ENCODE results near the gene PLXDC2. TPM values are rescaled to one million over a fixed set of nuclear protein-coding genes. Genes with fewer than 3 reads are reported as not detected.
"Not testable (repeated sequence)": the region's sequence is repeated elsewhere in the genome, so short reads cannot be mapped to it uniquely, and the experiment has no call there.

PLXDC2 gene
- total RNA-seq, 5 donors from 2014 or later (not counting 1 experiment from before 2014, with no cell fraction given): 0.49 to 1.1 (median 0.56) TPM

- no peaks in the 10 kb centered on the region for H3K27me3 ChIP-seq (replicated peaks in 1 of 2; ENCODE audit: control insufficient read depth in 2 of 2, extremely low read depth in 1 of 2, insufficient read depth in 2 of 2, low read length in 1 of 2)
- H3K4me3 Mint-ChIP-seq: no peak overlapping the region
- no peaks in the 10 kb centered on the region for H3K36me3 Mint-ChIP-seq
- no peak for ATAC-seq (replicated peaks in 1 of 4)
- no peak overlapping the region for H3K27ac ChIP-seq (ENCODE audit: low read length)
- no peaks in the 10 kb centered on the region for H3K9me3 ChIP-seq
- no peaks in the 10 kb centered on the region for H3K36me3 ChIP-seq (ENCODE audit: control insufficient read depth in 2 of 2, extremely low read depth in 1 of 2, insufficient read depth in 1 of 2, low read length in 1 of 2)
- no peaks in the 10 kb centered on the region for H3K4me1 Mint-ChIP-seq
- no peak for DNase-seq
- H3K27ac Mint-ChIP-seq: no peak overlapping the region
- ChIA-PET POLR2A (no interaction called here), CTCF (no interaction called here)
- no peaks in the 10 kb centered on the region for H3K27me3 Mint-ChIP-seq
- H3K9me3 Mint-ChIP-seq: peaks cover 11 to 17% (median 13%) of the 10 kb centered on the region in 3 donors
- no peak overlapping the region for H3K4me3 ChIP-seq (ENCODE audit: control insufficient read depth in 1 of 2, extremely low read depth in 1 of 2, low read length in 1 of 2)
- no peaks in the 10 kb centered on the region for H3K4me1 ChIP-seq (ENCODE audit: control insufficient read depth in 1 of 2, extremely low read depth in 1 of 2, insufficient read depth in 2 of 2, low read length in 2 of 2)
These were observed 391.4 kb downstream of the PLXDC2 start for GRCh38 chr10:20207653-20208052.

- H3K27me3 Mint-ChIP-seq; H3K9me3 ChIP-seq; POLR2A ChIA-PET; CTCF ChIA-PET; H3K27ac ChIP-seq (ENCODE audit: low read length); H3K36me3 Mint-ChIP-seq; ATAC-seq (replicated peaks in 1 of 4); H3K4me3 ChIP-seq (ENCODE audit: control insufficient read depth in 1 of 2, extremely low read depth in 1 of 2, low read length in 1 of 2); H3K36me3 ChIP-seq (ENCODE audit: control insufficient read depth in 2 of 2, extremely low read depth in 1 of 2, insufficient read depth in 1 of 2, low read length in 1 of 2); H3K27me3 ChIP-seq (replicated peaks in 1 of 2; ENCODE audit: control insufficient read depth in 2 of 2, extremely low read depth in 1 of 2, insufficient read depth in 2 of 2, low read length in 1 of 2); H3K4me3 Mint-ChIP-seq; H3K4me1 ChIP-seq (ENCODE audit: control insufficient read depth in 1 of 2, extremely low read depth in 1 of 2, insufficient read depth in 2 of 2, low read length in 2 of 2); DNase-seq; H3K27ac Mint-ChIP-seq; H3K4me1 Mint-ChIP-seq: not testable (repeated sequence)
- peaks cover 11 to 21% (median 11%) of the 10 kb centered on the region in 3 donors for H3K9me3 Mint-ChIP-seq
- WGBS (ENCODE audit: insufficient coverage): 98% methylated on average over 6 of the region's 7 CpGs
These were observed 392.9 kb downstream of the PLXDC2 start for GRCh38 chr10:20209098-20209497.

DNA sequence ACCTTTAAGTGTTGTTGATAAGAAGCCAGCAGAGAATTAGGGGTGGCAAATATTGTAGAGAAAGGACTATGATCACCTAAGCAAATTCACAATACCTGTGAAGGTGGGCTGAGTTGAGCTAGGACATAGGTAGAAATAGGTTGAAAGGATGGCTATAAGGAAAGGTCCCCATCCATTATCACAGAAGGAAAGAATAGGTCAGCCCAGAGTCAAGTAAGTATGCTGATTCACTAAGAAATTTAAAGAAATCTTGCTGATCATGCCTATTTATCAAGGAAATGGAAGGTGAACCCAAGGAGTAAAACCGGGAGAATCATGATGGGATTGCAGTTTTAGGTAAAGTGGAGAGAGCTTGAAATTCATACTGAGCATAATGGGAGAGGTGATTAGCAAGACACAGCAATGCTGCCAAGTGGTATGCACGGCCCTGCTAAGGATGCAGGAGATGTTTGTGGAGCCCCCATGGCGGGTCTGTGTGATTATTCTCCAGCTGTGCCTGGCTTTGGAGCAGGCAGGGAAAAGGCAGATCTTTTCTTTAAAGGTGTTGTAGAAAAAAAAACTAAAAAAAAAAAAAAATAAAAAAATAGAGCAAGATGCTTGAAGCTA is 399.4 kb downstream of the PLXDC2 start:
- Mint-ChIP-seq H3K4me3 (no peak overlapping the region), H3K4me1 (no peaks in the 10 kb centered on the region), H3K27ac (no peak overlapping the region), H3K9me3 (peaks cover 2 to 14% (median 6%) of the 10 kb centered on the region in 3 donors), H3K36me3 (no peaks in the 10 kb centered on the region), H3K27me3 (no peaks in the 10 kb centered on the region)
- WGBS (ENCODE audit: insufficient coverage): 66% methylated on average over 2 of the region's 3 CpGs
- Histone ChIP-seq H3K36me3 (ENCODE audit: control insufficient read depth in 2 of 2, extremely low read depth in 1 of 2, insufficient read depth in 1 of 2, low read length in 1 of 2) (no peaks in the 10 kb centered on the region), H3K9me3 (no peaks in the 10 kb centered on the region), H3K4me3 (ENCODE audit: control insufficient read depth in 1 of 2, extremely low read depth in 1 of 2, low read length in 1 of 2) (no peak overlapping the region), H3K27ac (ENCODE audit: low read length) (no peak overlapping the region), H3K27me3 (replicated peaks in 1 of 2; ENCODE audit: control insufficient read depth in 2 of 2, extremely low read depth in 1 of 2, insufficient read depth in 2 of 2, low read length in 1 of 2) (no peaks in the 10 kb centered on the region), H3K4me1 (ENCODE audit: control insufficient read depth in 1 of 2, extremely low read depth in 1 of 2, insufficient read depth in 2 of 2, low read length in 2 of 2) (no peaks in the 10 kb centered on the region)
- ChIA-PET POLR2A (no interaction called here), CTCF (interaction anchor here in 1 of 2 donors (0.6 kb wide), 1 partner anchor 15 kb away, joined by 4 read pairs; no protein-coding TSS in a partner anchor)
- no peak for DNase-seq
- ATAC-seq (replicated peaks in 1 of 4): no peak

DNA sequence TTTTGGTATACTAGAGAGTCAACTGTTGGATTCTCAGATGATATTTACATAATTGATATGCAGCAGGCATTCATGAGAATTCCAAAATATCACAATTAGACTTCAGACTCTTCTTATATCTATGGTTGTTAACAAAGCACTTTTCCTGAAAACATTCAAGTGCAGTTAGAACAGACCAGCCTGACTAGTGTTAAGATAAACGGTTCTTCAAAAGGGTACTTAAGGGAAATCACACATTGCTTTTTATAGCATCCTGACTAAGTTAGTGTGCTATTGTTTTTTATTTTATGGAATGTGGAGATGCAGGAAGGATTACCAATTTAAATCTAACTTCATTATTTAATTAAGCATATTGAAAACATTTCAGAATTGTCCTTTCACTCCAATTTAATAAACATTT is 405.1 kb downstream of the PLXDC2 start:
- DNase-seq (no peak), ATAC-seq (replicated peaks in 1 of 4) (no peak)
- ChIA-PET POLR2A (no interaction called here), CTCF (no interaction called here)
- no peaks in the 10 kb centered on the region for H3K9me3 ChIP-seq
- Mint-ChIP-seq H3K4me3 (no peak overlapping the region), H3K36me3 (no peaks in the 10 kb centered on the region), H3K9me3 (peaks cover 0 to 4% (median 3%) of the 10 kb centered on the region in 3 donors), H3K4me1 (no peaks in the 10 kb centered on the region), H3K27me3 (no peaks in the 10 kb centered on the region), H3K27ac (no peak overlapping the region)
- no peaks in the 10 kb centered on the region for H3K36me3 ChIP-seq (ENCODE audit: control insufficient read depth in 2 of 2, extremely low read depth in 1 of 2, insufficient read depth in 1 of 2, low read length in 1 of 2)
- H3K27me3 ChIP-seq (replicated peaks in 1 of 2; ENCODE audit: control insufficient read depth in 2 of 2, extremely low read depth in 1 of 2, insufficient read depth in 2 of 2, low read length in 1 of 2): no peaks in the 10 kb centered on the region
- no peak overlapping the region for H3K4me3 ChIP-seq (ENCODE audit: control insufficient read depth in 1 of 2, extremely low read depth in 1 of 2, low read length in 1 of 2)
- no peak overlapping the region for H3K27ac ChIP-seq (ENCODE audit: low read length)
- no peaks in the 10 kb centered on the region for H3K4me1 ChIP-seq (ENCODE audit: control insufficient read depth in 1 of 2, extremely low read depth in 1 of 2, insufficient read depth in 2 of 2, low read length in 2 of 2)
- no CpG with 5 or more reads among the region's 1 CpG for WGBS (ENCODE audit: insufficient coverage)

GRCh38 chr10:20228729-20229128 is 412.5 kb downstream of the PLXDC2 start:
- Histone ChIP-seq H3K9me3 (no peaks in the 10 kb centered on the region), H3K27ac (ENCODE audit: low read length) (no peak overlapping the region), H3K27me3 (replicated peaks in 1 of 2; ENCODE audit: control insufficient read depth in 2 of 2, extremely low read depth in 1 of 2, insufficient read depth in 2 of 2, low read length in 1 of 2) (no peaks in the 10 kb centered on the region), H3K36me3 (ENCODE audit: control insufficient read depth in 2 of 2, extremely low read depth in 1 of 2, insufficient read depth in 1 of 2, low read length in 1 of 2) (no peaks in the 10 kb centered on the region), H3K4me1 (ENCODE audit: control insufficient read depth in 1 of 2, extremely low read depth in 1 of 2, insufficient read depth in 2 of 2, low read length in 2 of 2) (no peaks in the 10 kb centered on the region), H3K4me3 (ENCODE audit: control insufficient read depth in 1 of 2, extremely low read depth in 1 of 2, low read length in 1 of 2) (no peak overlapping the region)
- POLR2A ChIA-PET: no interaction called here
- DNase-seq: no peak
- Mint-ChIP-seq H3K4me3 (no peak overlapping the region), H3K9me3 (peaks cover 11 to 22% (median 11%) of the 10 kb centered on the region in 3 donors), H3K27me3 (no peaks in the 10 kb centered on the region), H3K4me1 (no peaks in the 10 kb centered on the region), H3K27ac (peak overlapping the region in 1 of 2 donors; percentile 38), H3K36me3 (no peaks in the 10 kb centered on the region)
- no peak for ATAC-seq (replicated peaks in 1 of 4)
- CTCF ChIA-PET: no interaction called here

GRCh38 chr10:20232079-20232705 is 416.0 kb downstream of the PLXDC2 start:
- H3K4me1 ChIP-seq (ENCODE audit: control insufficient read depth in 1 of 2, extremely low read depth in 1 of 2, insufficient read depth in 2 of 2, low read length in 2 of 2): no peaks in the 10 kb centered on the region
- no peak for DNase-seq
- H3K4me3 Mint-ChIP-seq: no peak overlapping the region
- H3K27ac Mint-ChIP-seq: no peak overlapping the region
- no peaks in the 10 kb centered on the region for H3K9me3 ChIP-seq
- ChIA-PET CTCF (no interaction called here), POLR2A (no interaction called here)
- H3K4me3 ChIP-seq (ENCODE audit: control insufficient read depth in 1 of 2, extremely low read depth in 1 of 2, low read length in 1 of 2): no peak overlapping the region
- no peaks in the 10 kb centered on the region for H3K4me1 Mint-ChIP-seq
- ATAC-seq (replicated peaks in 1 of 4): no peak
- H3K27ac ChIP-seq (ENCODE audit: low read length): no peak overlapping the region
- no peaks in the 10 kb centered on the region for H3K27me3 Mint-ChIP-seq
- WGBS (ENCODE audit: insufficient coverage): no CpG with 5 or more reads among the region's 2 CpGs
- H3K27me3 ChIP-seq (replicated peaks in 1 of 2; ENCODE audit: control insufficient read depth in 2 of 2, extremely low read depth in 1 of 2, insufficient read depth in 2 of 2, low read length in 1 of 2): no peaks in the 10 kb centered on the region
- no peaks in the 10 kb centered on the region for H3K36me3 ChIP-seq (ENCODE audit: control insufficient read depth in 2 of 2, extremely low read depth in 1 of 2, insufficient read depth in 1 of 2, low read length in 1 of 2)
- peaks cover 9 to 19% (median 11%) of the 10 kb centered on the region in 3 donors for H3K9me3 Mint-ChIP-seq
- H3K36me3 Mint-ChIP-seq: no peaks in the 10 kb centered on the region

GRCh38 chr10:20233423-20233822 is 417.2 kb downstream of the PLXDC2 start:
- peaks cover 0 to 11% (median 5%) of the 10 kb centered on the region in 3 donors for H3K9me3 Mint-ChIP-seq
- H3K36me3 ChIP-seq (ENCODE audit: control insufficient read depth in 2 of 2, extremely low read depth in 1 of 2, insufficient read depth in 1 of 2, low read length in 1 of 2): no peaks in the 10 kb centered on the region
- POLR2A ChIA-PET: no interaction called here
- no peak for ATAC-seq (replicated peaks in 1 of 4)
- no peaks in the 10 kb centered on the region for H3K4me1 ChIP-seq (ENCODE audit: control insufficient read depth in 1 of 2, extremely low read depth in 1 of 2, insufficient read depth in 2 of 2, low read length in 2 of 2)
- H3K4me3 ChIP-seq (ENCODE audit: control insufficient read depth in 1 of 2, extremely low read depth in 1 of 2, low read length in 1 of 2): no peak overlapping the region
- CTCF ChIA-PET: no interaction called here
- H3K4me3 Mint-ChIP-seq: no peak overlapping the region
- no peak overlapping the region for H3K27ac ChIP-seq (ENCODE audit: low read length)
- H3K4me1 Mint-ChIP-seq: no peaks in the 10 kb centered on the region
- no peaks in the 10 kb centered on the region for H3K27me3 ChIP-seq (replicated peaks in 1 of 2; ENCODE audit: control insufficient read depth in 2 of 2, extremely low read depth in 1 of 2, insufficient read depth in 2 of 2, low read length in 1 of 2)
- H3K36me3 Mint-ChIP-seq: no peaks in the 10 kb centered on the region
- H3K27me3 Mint-ChIP-seq: no peaks in the 10 kb centered on the region
- no peak for DNase-seq
- no peak overlapping the region for H3K27ac Mint-ChIP-seq
- H3K9me3 ChIP-seq: no peaks in the 10 kb centered on the region

All from T-cell (primary cell).